ENCODE results near the gene PCDHGA6. TPM values are rescaled to one million over a fixed set of nuclear protein-coding genes. Genes with fewer than 3 reads are reported as not detected.

Gene PCDHGA6
- total RNA-seq, 1 donor from 2014 or later: 1.4 TPM

DNA sequence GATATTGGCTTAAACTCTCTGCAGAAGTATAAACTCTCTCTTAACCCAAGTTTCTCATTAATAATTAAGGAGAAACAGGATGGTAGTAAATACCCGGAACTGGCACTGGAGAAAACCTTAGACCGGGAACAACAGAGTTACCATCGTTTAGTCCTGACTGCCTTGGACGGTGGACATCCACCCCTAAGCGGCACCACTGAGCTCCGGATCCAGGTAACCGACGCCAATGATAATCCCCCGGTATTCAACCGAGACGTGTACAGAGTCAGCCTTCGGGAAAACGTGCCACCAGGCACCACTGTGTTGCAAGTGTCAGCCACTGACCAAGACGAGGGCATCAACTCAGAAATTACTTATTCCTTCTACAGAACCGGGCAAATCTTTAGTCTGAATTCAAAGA, 24.9 kb downstream of the PCDHGA6 start:
- Histone ChIP-seq H3K4me3 (no peak overlapping the region), H3K27ac (no peak overlapping the region), H3K4me2 (no peak overlapping the region), H3F3A (ENCODE audit: low read depth) (no peaks in the 10 kb centered on the region), H2AFZ (replicated peaks) (no peak overlapping the region), H3K9me3 (ENCODE audit: low read depth) (peaks cover 34% of the 10 kb centered on the region), H3K4me1 (no peaks in the 10 kb centered on the region), H4K20me1 (ENCODE audit: low read depth) (no peaks in the 10 kb centered on the region), H3K27me3 (no peaks in the 10 kb centered on the region), H3K79me2 (ENCODE audit: low read depth) (no peaks in the 10 kb centered on the region), H3K36me3 (peaks cover 3% of the 10 kb centered on the region), H3K9ac (no peak overlapping the region)
- peaks cover 61% of the 10 kb centered on the region for H3K9me3 Mint-ChIP-seq
- H3K27ac Mint-ChIP-seq: no peak overlapping the region
- peaks cover 6% of the 10 kb centered on the region for H3K36me3 Mint-ChIP-seq
- no peaks in the 10 kb centered on the region for H3K27me3 Mint-ChIP-seq (ENCODE audit: insufficient read depth, low read depth)
- H3K4me3 Mint-ChIP-seq: no peak overlapping the region
- H3K4me1 Mint-ChIP-seq: no peaks in the 10 kb centered on the region
- DNase-seq (ENCODE audit: low spot score): no peak
- TF ChIP-seq EZH2 (IDR thresholded peaks at IDR 0.05): no peak
- no peak for TF ChIP-seq EZH2phosphoT487 (IDR thresholded peaks at IDR 0.05)
- TF ChIP-seq, protein P1, sequence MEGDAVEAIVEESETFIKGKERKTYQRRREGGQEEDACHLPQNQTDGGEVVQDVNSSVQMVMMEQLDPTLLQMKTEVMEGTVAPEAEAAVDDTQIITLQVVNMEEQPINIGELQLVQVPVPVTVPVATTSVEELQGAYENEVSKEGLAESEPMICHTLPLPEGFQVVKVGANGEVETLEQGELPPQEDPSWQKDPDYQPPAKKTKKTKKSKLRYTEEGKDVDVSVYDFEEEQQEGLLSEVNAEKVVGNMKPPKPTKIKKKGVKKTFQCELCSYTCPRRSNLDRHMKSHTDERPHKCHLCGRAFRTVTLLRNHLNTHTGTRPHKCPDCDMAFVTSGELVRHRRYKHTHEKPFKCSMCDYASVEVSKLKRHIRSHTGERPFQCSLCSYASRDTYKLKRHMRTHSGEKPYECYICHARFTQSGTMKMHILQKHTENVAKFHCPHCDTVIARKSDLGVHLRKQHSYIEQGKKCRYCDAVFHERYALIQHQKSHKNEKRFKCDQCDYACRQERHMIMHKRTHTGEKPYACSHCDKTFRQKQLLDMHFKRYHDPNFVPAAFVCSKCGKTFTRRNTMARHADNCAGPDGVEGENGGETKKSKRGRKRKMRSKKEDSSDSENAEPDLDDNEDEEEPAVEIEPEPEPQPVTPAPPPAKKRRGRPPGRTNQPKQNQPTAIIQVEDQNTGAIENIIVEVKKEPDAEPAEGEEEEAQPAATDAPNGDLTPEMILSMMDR (IDR thresholded peaks at IDR 0.05): no peak

DNA sequence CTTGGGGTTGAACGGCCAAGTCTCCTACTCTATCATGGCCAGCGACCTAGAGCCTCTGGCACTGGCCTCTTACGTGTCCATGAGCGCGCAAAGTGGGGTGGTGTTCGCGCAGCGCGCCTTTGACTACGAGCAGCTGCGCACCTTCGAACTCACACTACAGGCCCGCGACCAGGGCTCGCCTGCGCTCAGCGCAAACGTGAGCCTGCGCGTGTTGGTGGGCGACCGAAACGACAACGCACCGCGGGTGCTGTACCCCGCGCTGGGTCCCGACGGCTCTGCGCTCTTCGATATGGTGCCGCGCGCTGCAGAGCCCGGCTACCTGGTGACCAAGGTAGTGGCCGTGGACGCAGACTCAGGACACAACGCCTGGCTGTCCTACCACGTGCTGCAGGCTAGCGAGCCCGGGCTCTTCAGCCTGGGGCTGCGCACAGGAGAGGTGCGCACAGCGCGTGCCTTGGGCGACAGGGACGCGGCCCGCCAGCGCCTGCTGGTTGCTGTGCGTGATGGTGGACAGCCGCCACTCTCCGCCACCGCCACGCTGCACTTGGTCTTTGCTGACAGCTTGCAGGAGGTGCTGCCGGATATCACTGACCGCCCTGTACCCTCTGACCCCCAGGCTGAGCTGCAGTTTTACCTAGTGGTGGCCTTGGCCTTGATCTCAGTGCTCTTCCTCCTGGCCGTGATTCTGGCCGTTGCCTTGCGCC, 26.0 kb downstream of the PCDHGA6 start:
- Histone ChIP-seq H3K27me3 (no peaks in the 10 kb centered on the region), H2AFZ (replicated peaks) (no peak overlapping the region), H3K4me3 (no peak overlapping the region), H3K9ac (no peak overlapping the region), H3K9me3 (ENCODE audit: low read depth) (peaks cover 27% of the 10 kb centered on the region), H3K4me1 (no peaks in the 10 kb centered on the region), H3F3A (ENCODE audit: low read depth) (no peaks in the 10 kb centered on the region), H3K36me3 (no peaks in the 10 kb centered on the region), H4K20me1 (ENCODE audit: low read depth) (no peaks in the 10 kb centered on the region), H3K79me2 (ENCODE audit: low read depth) (no peaks in the 10 kb centered on the region), H3K27ac (no peak overlapping the region), H3K4me2 (no peak overlapping the region)
- DNase-seq (ENCODE audit: low spot score): no peak
- no peak overlapping the region for H3K27ac Mint-ChIP-seq
- H3K36me3 Mint-ChIP-seq: peaks cover 5% of the 10 kb centered on the region
- no peaks in the 10 kb centered on the region for H3K4me1 Mint-ChIP-seq
- TF ChIP-seq, protein P1 (IDR thresholded peaks at IDR 0.05): no peak
- no peak for TF ChIP-seq EZH2 (IDR thresholded peaks at IDR 0.05)
- TF ChIP-seq EZH2phosphoT487 (IDR thresholded peaks at IDR 0.05): no peak
- peaks cover 62% of the 10 kb centered on the region for H3K9me3 Mint-ChIP-seq
- H3K27me3 Mint-ChIP-seq (ENCODE audit: insufficient read depth, low read depth): no peaks in the 10 kb centered on the region
- H3K4me3 Mint-ChIP-seq: no peak overlapping the region

DNA sequence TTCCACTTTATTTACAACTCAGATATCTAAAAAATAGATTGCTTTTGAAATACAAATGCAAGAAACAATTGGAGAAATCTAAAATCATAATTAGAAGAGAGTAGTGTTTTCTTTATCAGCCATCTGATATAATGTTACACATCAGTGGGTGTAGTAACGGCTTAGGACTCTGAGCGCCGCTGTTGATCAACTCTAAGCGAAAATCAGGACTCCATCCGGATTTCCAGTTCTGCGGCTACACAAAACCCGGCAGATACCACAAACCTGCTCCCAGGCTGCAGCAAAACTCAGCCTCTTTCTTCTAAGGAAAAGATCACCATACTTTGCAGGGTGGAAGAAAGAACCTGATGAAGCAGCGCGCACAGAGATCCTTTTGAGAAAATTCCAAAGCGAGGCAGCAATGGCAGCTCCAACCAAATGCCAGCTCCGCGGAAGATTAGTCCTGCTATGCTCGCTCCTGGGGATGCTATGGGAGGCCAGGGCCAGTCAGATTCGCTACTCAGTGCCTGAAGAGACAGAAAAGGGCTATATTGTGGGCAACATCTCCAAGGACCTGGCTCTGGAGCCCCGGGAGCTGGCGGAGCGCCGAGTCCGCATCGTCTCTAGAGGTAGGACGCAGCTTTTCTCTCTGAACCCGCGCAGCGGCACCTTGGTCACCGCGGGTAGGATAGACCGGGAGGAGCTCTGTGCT, 29.0 kb downstream of the PCDHGA6 start, which contains the start of gene PCDHGA9:
PCDHGA9 (plus strand) TSS at position 226 of the 691 bp plus-strand sequence; CDS start at position 401, 175 bp downstream.
- no peak within 1 kb of the TSS for H3K9ac ChIP-seq
- no peak within 1 kb of the TSS for H3K4me3 ChIP-seq
- H3K4me2 ChIP-seq: no peak within 1 kb of the TSS
- H3K27me3 ChIP-seq: no peaks in the 10 kb centered on the region
- TF ChIP-seq, protein P1 (IDR thresholded peaks at IDR 0.05): peak; percentile 23
- TF ChIP-seq EZH2phosphoT487 (IDR thresholded peaks at IDR 0.05) (no peak), EZH2 (IDR thresholded peaks at IDR 0.05) (no peak)
- DNase-seq (ENCODE audit: low spot score): no peak
- peaks cover 14% of the 10 kb centered on the region for H3K9me3 ChIP-seq (ENCODE audit: low read depth)
- H3K4me1 Mint-ChIP-seq: no peaks in the 10 kb centered on the region
- no peak within 1 kb of the TSS for H3K27ac ChIP-seq
- no peaks in the 10 kb centered on the region for H4K20me1 ChIP-seq (ENCODE audit: low read depth)
- H3K9me3 Mint-ChIP-seq: peaks cover 61% of the 10 kb centered on the region
- no peaks in the 10 kb centered on the region for H3K79me2 ChIP-seq (ENCODE audit: low read depth)
- H3K27me3 Mint-ChIP-seq (ENCODE audit: insufficient read depth, low read depth): no peaks in the 10 kb centered on the region
- H3F3A ChIP-seq (ENCODE audit: low read depth): peaks cover 4% of the 10 kb centered on the region
- no peaks in the 10 kb centered on the region for H3K36me3 ChIP-seq
- H2AFZ ChIP-seq (replicated peaks): no peak within 1 kb of the TSS
- no peak within 1 kb of the TSS for H3K4me3 Mint-ChIP-seq
- no peak within 1 kb of the TSS for H3K27ac Mint-ChIP-seq
- H3K36me3 Mint-ChIP-seq: peaks cover 13% of the 10 kb centered on the region
- no peaks in the 10 kb centered on the region for H3K4me1 ChIP-seq

All from neural progenitor cell (in vitro differentiated cells).